Activated effector memory CD4-positive, alpha-beta T cell treated with Interleukin-2 at 50 U/mL for 16 hours (primary cell): ENCODE measurements around the gene SND1.

ENCODE experiments used
- DNase-seq: peaks from one replicate; pipeline ENCODE4 v3.0.0-alpha.2; 2020

SND1 gene

GRCh38 chr7:127770885-127771284, 118.9 kb downstream of the SND1 start:
- no peak for DNase-seq

DNA sequence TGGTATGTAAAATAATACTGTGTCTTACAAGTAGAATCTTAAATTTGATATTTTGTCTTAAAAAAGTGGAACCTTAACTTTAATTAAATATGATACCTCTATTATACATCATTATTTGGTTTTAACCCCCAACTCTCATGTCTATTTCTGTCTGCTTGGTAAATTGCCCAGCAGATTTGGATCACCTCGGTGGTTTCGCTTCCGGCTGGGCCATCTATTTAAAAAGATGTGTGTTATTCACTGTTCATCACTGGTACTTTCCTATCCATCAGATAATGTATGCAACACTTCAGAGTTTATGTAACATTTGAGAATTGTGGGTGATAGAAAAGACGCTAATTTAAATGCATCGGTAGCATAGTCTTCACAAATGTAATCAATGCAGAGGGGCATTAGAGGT, 119.7 kb downstream of the SND1 start:
- no peak for DNase-seq

- DNase-seq = no peak
Measured at GRCh38 chr7:127776776-127777386, 124.9 kb downstream of the SND1 start.

GRCh38 chr7:127780489-127780888, 128.5 kb downstream of the SND1 start:
- DNase-seq = no peak

DNA sequence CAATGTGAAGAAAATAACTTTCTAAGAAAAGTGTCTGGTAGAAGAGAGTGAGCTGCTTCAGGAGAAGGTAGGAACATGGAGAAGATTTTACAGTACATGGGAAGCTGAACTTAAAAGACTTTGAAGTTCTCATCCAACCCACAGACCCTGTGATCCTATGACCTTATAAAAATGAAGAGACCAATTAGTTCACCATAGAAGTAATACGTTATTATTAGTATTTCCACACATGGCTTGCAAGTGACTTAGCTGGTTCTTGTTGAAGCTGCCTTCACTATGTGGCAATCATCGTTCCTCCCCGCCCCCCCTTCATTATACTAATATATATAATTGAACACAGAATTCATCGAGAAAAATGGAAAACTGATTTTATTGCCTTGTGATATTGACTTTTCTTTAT, 129.1 kb downstream of the SND1 start:
- no peak for DNase-seq

- no peak for DNase-seq
Measured at GRCh38 chr7:127782075-127782474, 130.1 kb downstream of the SND1 start.

GRCh38 chr7:127782654-127783559, 130.9 kb downstream of the SND1 start:
- no peak for DNase-seq

DNA sequence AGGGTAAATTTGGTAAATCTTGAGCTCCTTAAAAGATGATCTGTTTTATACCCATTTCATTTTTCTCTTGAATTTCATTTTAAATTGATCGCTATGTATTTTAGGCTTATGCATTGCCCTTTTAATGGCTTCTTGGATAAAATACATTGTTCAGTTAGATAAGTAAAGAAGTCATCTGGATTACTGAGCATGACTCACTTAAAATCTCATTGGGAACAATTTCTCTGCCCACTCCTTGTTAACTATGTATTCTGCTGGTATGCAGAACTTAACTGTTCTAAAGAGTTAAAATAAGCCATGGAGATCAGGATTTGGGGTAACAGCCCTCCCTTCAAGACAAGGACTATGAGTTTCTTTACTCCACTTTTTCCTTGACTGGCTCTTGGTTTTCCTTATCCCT, 134.2 kb downstream of the SND1 start:
- DNase-seq = no peak

GRCh38 chr7:127789031-127789430, 137.0 kb downstream of the SND1 start:
- DNase-seq = no peak

DNA sequence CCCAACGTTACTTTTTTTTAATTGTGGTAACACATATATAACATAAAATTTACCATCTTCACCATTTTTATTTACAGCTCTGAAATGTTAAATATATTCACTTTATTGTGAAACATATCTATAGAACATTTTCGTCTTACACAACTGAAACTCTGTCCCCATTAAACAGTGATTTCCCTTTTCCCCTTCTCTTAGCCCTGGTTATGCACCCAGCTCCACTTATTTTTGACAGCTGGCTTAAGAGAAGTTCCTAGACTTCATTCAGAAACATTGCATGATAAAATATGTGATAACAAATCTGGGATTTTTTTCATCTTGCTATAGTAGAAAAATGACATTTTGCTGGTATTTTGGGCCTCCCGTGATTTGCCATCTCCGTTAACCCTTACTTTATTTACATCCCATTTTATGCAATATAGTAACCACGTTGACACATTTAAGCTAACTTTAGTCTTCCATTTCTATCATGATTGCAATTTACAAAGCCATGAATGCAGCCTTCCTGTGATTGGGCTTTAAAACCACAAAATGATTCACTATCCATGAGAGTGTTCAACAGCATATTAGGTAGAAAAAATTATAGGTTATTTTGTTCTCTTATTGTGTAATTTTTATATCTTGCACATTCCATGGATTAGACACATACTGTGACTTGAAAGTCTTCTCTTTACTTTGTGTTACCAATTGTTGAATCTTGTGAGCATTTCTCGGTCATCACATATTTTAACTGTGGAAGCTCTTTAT, 139.6 kb downstream of the SND1 start:
- DNase-seq = no peak

DNA sequence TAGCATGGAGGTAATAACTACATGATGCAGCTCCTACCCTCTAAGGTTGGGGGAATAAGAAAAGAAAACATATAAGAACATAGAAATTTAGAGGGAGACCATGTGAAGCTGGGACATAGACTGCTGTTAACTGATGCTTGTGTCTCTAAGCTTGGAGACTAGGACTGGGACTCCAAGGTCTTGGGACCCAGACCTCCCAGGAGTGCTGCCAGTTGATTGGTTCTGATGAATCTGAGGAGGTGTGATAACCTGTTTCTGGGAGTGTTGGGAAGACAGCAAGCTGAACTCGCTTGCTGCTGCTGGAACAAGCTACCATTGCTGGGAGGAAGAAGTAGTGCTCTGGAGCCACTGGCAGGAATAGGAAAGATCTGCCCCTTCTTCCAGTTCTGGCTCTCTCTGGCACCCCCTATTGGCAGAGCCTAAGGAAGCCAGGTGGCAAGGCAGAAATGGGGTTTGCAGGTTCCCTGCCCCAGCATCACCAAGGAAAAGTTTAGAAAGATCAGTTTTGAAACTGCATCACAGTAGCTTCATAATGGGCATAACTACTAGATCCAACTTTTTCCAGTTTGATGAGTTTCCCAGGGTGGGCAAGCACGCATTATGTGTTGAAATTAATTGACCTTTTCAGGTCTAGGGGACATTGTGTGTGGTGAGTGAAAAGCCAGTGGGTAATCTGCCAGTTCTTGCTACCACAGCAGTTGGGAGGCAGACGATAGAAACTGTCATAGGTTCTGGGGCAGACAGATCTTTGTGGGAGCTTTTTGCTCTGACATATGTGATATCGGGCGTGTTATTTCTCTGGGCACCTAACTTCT, 140.7 kb downstream of the SND1 start:
- no peak for DNase-seq

GRCh38 chr7:127793582-127793981, 141.6 kb downstream of the SND1 start:
- no peak for DNase-seq

DNA sequence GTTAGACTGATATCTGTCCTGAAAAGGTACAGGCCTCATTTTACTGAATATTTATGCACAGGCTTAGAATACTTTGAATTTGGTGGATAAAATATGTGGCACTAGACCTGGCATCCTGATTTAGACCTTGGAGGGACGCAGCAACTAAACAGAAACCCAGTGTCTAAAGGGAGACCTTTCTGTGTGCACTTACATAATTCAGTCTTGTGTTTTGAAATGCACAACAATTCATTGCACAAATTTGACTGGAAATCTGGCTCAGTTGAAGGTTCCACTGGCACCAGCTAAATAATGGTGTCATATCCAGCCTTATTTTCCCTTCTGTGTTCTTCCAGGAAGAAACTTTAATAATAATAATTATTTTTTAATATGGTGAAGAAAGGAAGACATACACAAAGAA, 142.1 kb downstream of the SND1 start:
- DNase-seq = no peak

DNA sequence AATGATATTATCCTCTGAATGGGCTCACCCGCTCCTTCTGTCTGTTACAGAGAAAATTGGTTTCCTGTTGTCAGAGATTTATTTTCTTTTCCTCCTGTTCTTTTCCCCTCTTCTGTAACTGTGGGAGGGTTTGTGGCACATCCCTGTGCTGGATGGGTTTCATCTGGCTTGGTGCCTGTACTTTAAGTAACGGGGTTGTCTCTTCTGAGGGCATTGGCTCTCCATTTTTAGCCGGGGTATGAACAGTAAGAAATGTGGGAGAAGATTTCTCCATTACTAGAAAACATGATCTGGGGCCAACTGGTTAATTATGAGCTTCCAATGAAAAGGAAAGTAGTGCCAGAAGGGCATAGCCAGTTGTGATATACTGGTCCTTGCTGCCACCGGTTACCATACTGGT, 142.6 kb downstream of the SND1 start:
- DNase-seq = no peak

DNA sequence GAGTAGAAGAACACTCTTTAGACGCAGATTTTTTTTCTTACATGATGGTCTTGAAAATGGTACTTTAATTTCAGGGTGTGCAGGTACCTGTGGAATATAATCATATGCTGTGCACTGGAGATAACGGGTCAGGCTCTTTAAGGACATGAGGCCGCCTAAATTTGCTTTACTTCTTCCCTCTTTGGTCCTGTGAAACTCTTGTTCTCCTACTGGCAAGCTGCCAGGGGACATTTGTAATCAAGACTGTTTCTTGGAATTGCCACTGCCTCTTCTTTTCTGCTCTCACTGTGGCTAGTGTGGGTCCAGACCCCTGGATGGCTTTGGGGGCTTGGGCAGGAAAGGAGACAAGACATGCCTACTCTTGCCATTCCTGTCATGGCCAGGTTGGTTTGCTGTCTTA, 146.0 kb downstream of the SND1 start:
- no peak for DNase-seq

- no peak for DNase-seq
Measured at GRCh38 chr7:127798769-127799372, 146.9 kb downstream of the SND1 start.

DNA sequence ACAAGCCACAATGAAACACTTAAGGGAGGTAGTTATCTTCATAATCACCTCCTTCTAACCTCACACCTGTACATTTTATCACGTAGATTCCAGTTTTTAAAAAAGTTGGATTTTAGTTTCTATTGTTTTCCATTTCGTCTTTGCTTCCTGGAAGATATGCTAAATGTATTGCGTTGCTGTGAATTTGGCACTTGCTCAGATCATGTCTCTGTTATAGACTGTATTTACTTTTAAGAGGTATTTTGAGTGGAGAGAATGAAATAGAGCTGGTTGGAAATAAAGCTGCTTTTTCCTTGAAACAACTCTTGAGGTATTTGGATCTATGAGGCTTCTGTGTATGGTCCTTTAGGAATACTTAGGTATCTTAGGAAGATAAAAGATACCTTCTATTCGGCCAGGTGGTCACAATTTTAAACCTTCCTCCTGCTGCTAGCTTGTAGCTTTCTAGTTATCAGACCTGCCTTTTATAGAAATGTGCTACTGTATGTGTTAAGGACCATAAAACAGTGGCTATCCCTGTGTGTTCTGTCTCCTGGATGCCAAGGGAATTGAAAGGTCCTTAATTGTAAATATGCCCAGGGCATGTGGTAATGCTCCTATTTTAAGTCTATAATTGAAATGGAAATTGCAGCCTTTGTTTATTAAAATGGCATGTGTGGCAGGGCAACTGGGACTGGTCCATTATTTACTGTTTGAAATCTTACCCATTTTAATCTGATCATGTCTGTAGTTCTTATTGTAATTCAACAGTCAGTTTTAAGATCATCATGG, 147.7 kb downstream of the SND1 start:
- no peak for DNase-seq

GRCh38 chr7:127802845-127803244, 150.9 kb downstream of the SND1 start:
- no peak for DNase-seq

DNA sequence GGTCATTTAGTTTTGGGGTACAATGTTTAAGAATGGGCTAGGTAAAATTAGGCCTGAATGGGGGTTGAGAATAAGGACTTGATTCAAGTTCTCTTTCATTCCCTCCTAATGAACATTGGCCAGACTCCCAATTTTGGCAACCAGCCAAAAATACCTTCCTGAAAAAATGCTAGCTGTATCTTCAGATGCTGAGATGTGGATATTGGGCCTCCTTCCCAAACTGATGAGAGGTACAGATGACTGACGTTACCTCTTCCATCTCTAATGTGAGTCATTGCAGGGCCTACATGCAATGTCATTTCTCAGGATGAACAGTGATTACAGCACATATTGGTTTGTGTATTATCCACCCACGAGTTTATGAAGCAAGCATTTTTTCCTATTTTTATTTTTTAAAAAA, 151.6 kb downstream of the SND1 start:
- DNase-seq = no peak

DNA sequence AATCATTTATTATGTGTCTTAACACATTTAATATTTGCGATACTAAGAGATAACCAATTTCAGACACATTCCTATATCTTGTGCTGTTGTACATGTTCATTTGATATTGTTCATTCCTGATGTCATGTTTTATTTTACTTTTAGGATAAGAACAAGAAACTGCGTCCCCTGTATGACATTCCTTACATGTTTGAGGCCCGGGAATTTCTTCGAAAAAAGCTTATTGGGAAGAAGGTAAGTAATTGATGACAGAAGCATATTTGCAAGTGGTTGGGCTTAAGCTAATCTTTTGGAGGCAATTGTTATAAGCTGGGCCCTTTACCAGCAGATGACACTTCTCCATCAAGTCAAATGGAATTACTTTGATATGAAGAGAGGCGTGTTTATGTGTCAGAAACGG, 155.3 kb downstream of the SND1 start:
- DNase-seq = no peak

DNA sequence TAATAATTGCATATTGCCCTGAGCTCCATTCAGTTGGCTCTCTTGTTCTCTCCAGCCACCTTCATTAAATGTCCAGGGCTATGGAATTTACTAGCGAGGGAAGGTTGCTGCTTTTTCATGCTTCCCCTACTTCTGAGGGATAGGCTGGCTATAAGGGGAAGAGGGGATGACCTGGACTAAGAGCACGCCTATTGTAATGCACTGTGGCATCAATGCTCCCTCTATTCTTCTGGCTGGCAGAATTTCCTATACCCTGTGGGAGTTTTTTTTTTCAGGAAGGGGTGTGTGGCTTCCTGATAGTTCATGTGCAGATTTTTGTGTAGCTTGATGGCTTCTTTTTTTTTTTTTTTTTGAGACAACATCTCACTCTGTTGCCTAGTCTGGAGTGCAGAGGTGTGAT, 155.8 kb downstream of the SND1 start:
- no peak for DNase-seq

GRCh38 chr7:127809261-127809702, 157.3 kb downstream of the SND1 start:
- no peak for DNase-seq
